Testis (tissue), 2 donors: ENCODE results near the gene MACO1.

Source experiments
- POLR2A ChIP-seq: fragments of 450-650 bp; IDR thresholded peaks from one replicate; pipeline ENCODE4 v1.6.1; 2017; ENCODE audit warnings: antibody characterized with exemption, mild to moderate bottlenecking, moderate library complexity
- TF ChIP-seq, protein P1 (sequence below), 3 experiments: fragments of 450-650 bp in 2 of 3; fragments of 200-600 bp in 1 of 3; sonication (generic) in 1 of 3; IDR thresholded peaks; one replicate each; pipeline ENCODE4 v1.5.1; 2016 to 2019; ENCODE audit warnings: antibody characterized with exemption in 3 of 3, mild to moderate bottlenecking in 2 of 3, moderate library complexity in 1 of 3

DNA sequence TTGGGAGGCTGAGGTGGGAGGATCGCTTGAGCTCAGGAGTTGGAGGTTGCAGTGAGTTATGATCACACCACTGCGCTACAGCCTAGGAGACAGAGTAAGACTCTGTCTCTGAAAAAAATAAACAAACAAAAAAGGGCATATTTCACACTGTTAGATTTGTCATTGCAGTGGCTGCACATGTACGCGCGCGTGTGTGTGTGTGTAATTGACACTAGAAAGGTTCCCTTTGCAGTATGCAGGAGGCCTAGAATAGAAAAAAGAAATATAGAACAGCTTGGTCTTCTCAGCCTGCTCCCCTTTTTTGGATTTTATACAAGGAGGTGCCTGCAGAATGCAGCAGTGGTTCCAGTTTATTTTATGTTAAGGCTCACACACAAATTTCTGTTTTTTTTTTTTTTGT lies 8.6 kb downstream of the MACO1 start:
- TF ChIP-seq, protein P1, sequence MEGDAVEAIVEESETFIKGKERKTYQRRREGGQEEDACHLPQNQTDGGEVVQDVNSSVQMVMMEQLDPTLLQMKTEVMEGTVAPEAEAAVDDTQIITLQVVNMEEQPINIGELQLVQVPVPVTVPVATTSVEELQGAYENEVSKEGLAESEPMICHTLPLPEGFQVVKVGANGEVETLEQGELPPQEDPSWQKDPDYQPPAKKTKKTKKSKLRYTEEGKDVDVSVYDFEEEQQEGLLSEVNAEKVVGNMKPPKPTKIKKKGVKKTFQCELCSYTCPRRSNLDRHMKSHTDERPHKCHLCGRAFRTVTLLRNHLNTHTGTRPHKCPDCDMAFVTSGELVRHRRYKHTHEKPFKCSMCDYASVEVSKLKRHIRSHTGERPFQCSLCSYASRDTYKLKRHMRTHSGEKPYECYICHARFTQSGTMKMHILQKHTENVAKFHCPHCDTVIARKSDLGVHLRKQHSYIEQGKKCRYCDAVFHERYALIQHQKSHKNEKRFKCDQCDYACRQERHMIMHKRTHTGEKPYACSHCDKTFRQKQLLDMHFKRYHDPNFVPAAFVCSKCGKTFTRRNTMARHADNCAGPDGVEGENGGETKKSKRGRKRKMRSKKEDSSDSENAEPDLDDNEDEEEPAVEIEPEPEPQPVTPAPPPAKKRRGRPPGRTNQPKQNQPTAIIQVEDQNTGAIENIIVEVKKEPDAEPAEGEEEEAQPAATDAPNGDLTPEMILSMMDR (IDR thresholded peaks at IDR 0.05): no peak
- TF ChIP-seq POLR2A: no peak
